Glutamatergic neuron (in vitro differentiated cells): Measurements from ENCODE around the gene BATF2. TPM values are rescaled to one million over a fixed set of nuclear protein-coding genes. Genes with fewer than 3 reads are reported as not detected.
"Not testable (repeated sequence)": the region's sequence is repeated elsewhere in the genome, so short reads cannot be mapped to it uniquely, and the experiment has no call there.

Source experiments
- DNase-seq: peaks from one replicate; pipeline ENCODE4 v3.0.0; 2022
- H3K27ac Mint-ChIP-seq: one replicate; pipeline ENCODE4 v1.8.0; 2020; ENCODE audit warnings: mild to moderate bottlenecking, mixed read lengths, inconsistent platforms; ENCODE audit not compliant: unreplicated experiment
- H3K27me3 Mint-ChIP-seq: one replicate; pipeline ENCODE4 v1.8.0; 2020; ENCODE audit warnings: mild to moderate bottlenecking, moderate library complexity, mixed read lengths, inconsistent platforms; ENCODE audit not compliant: unreplicated experiment
- H3K36me3 Mint-ChIP-seq: one replicate; pipeline ENCODE4 v1.8.0; 2020; ENCODE audit warnings: mild to moderate bottlenecking, mixed read lengths, inconsistent platforms; ENCODE audit not compliant: unreplicated experiment
- H3K4me1 Mint-ChIP-seq: one replicate; pipeline ENCODE4 v1.8.0; 2020; ENCODE audit warnings: mild to moderate bottlenecking, low read depth, mixed read lengths, inconsistent platforms; ENCODE audit not compliant: unreplicated experiment
- H3K4me3 Mint-ChIP-seq: one replicate; pipeline ENCODE4 v1.8.0; 2020; ENCODE audit warnings: mild to moderate bottlenecking, mixed read lengths, inconsistent platforms; ENCODE audit not compliant: unreplicated experiment
- H3K9me3 Mint-ChIP-seq: one replicate; pipeline ENCODE4 v1.8.0; 2020; ENCODE audit warnings: mild to moderate bottlenecking, moderate library complexity, mixed read lengths, inconsistent platforms; ENCODE audit not compliant: unreplicated experiment
- total RNA-seq: library from RNA; stranded (reverse); fragmentation: NEBNext Ultra II Directional; extraction: Animal tissue kit (Norgen Biotek cat#: 25700); gene quantifications from one replicate; pipeline ENCODE4 v1.2.1, GENCODE V29; 2021; ENCODE audit not compliant: unreplicated experiment
- TF ChIP-seq, protein P1 (sequence below): fragments of 200-600 bp; sonication (generic); IDR thresholded peaks from one replicate; pipeline ENCODE4 v1.5.0; 2021; ENCODE audit not compliant: partially characterized antibody, unreplicated experiment

The BATF2 gene
- total RNA-seq, 1 donor from 2014 or later: not detected

DNA sequence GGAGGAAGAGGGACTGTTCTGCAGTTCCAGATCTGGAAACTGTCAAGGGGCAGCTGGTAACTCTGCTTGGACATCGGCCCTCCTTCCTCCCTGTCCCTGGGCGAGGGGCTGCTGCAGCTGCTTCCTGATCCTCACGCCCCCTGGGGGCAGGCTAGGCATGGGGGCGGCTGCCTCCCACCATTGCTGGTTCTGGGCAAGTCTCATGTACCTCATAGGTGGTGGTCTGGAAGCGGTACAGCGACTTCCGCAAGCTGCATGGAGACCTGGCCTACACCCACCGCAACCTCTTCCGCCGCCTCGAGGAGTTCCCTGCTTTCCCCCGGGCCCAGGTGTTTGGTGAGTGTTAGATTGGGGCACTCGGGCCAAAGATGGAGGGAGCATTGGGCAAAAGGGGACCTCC is 35.4 kb upstream of the BATF2 start:
- Mint-ChIP-seq H3K4me3 (no peak overlapping the region), H3K27me3 (peaks cover 4% of the 10 kb centered on the region), H3K27ac (no peak overlapping the region), H3K36me3 (no peaks in the 10 kb centered on the region), H3K4me1 (peaks cover 2% of the 10 kb centered on the region), H3K9me3 (no peaks in the 10 kb centered on the region)
- TF ChIP-seq, protein P1, sequence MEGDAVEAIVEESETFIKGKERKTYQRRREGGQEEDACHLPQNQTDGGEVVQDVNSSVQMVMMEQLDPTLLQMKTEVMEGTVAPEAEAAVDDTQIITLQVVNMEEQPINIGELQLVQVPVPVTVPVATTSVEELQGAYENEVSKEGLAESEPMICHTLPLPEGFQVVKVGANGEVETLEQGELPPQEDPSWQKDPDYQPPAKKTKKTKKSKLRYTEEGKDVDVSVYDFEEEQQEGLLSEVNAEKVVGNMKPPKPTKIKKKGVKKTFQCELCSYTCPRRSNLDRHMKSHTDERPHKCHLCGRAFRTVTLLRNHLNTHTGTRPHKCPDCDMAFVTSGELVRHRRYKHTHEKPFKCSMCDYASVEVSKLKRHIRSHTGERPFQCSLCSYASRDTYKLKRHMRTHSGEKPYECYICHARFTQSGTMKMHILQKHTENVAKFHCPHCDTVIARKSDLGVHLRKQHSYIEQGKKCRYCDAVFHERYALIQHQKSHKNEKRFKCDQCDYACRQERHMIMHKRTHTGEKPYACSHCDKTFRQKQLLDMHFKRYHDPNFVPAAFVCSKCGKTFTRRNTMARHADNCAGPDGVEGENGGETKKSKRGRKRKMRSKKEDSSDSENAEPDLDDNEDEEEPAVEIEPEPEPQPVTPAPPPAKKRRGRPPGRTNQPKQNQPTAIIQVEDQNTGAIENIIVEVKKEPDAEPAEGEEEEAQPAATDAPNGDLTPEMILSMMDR: no peak
- no peak for DNase-seq

DNA sequence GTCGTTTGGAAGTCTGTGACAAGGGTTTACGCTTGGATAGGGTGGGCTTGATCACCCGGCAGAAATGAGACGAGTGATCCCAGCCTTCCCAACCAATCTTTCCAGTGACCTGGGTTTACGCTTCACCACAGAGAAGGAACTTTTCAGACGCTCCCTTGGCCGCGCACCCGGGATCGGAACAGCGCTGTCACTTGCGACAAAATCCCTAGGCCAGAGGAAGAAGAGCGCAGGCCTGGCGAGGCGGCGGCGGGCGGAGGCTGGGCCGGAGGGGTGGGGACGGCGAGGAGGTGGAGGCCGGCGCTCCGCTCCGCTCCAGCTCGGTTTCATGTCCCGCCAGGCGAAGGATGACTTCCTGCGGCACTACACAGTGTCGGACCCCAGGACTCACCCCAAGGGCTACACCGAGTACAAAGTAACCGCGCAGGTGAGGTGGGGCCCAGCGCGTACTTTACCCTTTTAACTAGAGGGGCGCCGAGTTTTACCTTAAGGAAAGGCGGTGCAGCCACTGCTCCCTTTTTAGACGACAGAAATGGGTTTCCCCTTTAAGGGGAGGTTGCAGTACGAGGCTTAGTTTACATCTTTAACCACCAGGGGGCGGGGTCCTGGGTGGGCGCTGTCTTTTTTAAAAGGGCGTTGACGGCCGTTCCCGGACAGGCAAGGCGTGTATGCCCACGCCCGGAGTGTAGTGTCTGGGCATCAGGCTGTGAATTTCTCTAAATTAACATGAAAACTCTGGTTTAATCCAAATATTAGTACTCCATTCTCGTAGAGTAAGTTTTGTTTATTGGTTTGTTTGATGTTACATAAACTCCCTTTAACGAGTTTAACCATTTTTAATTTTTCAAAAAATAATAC is 30.7 kb upstream of the BATF2 start, which contains the start of gene SNX15:
Gene SNX15 (plus strand): TSS at position 227 of the 855 bp plus-strand sequence. CDS start 99 bp downstream, at position 326.
- peak within 1 kb of the TSS; percentile 84 for H3K27ac Mint-ChIP-seq
- peak within 1 kb of the TSS; percentile 81 for H3K4me3 Mint-ChIP-seq
- TF ChIP-seq, protein P1: peak; percentile 97
- DNase-seq: peak; percentile 94
- H3K4me1 Mint-ChIP-seq: peaks cover 6% of the 10 kb centered on the region
- no peaks in the 10 kb centered on the region for H3K27me3 Mint-ChIP-seq
- no peaks in the 10 kb centered on the region for H3K36me3 Mint-ChIP-seq
- peaks cover 3% of the 10 kb centered on the region for H3K9me3 Mint-ChIP-seq

DNA sequence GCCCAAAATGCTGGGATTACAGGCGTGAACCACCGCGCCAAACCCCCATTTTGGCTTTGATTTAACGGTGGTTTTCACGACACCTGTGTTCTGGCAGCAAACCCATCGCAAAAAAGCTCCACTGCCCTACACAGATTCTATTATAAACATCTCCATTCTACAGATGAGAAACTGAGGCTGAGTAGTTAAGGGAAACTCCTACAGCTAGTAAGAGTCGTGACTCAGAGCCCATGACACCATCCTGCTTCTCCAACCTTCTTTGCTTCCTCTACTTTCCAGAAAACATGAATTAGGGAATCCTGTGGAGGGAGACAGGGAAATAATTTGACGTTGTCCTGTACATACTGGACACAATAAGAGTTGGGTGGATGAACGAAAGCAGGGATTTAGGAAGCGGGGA is 30.0 kb upstream of the BATF2 start:
- Mint-ChIP-seq H3K27ac (peak overlapping the region; percentile 84), H3K4me3 (peak overlapping the region; percentile 81), H3K9me3 (peaks cover 3% of the 10 kb centered on the region), H3K4me1 (peaks cover 9% of the 10 kb centered on the region), H3K36me3 (no peaks in the 10 kb centered on the region), H3K27me3 (no peaks in the 10 kb centered on the region)
- DNase-seq: no peak
- TF ChIP-seq, protein P1: no peak

DNA sequence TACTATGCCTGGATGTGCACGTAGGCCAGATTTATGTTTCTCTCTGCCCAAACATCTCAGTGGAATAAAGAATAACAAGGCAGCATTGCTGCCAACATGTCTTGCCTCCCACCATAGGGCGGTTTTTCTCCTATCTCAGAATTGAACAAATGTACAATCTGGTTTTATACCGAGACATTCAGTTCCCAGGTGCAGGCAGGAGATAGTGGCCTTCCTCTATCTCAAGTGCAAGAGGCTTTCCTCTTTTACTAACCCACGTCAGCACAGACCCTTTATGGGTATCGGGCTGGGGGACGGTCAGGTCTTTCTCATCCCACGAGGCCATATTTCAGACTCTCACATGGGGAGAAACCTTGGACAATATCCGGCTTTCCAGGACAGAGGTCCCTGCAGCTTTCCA is 26.7 kb upstream of the BATF2 start:
- not testable (repeated sequence) for H3K36me3 Mint-ChIP-seq, H3K27me3 Mint-ChIP-seq, DNase-seq, H3K9me3 Mint-ChIP-seq, H3K27ac Mint-ChIP-seq, H3K4me1 Mint-ChIP-seq, H3K4me3 Mint-ChIP-seq

DNA sequence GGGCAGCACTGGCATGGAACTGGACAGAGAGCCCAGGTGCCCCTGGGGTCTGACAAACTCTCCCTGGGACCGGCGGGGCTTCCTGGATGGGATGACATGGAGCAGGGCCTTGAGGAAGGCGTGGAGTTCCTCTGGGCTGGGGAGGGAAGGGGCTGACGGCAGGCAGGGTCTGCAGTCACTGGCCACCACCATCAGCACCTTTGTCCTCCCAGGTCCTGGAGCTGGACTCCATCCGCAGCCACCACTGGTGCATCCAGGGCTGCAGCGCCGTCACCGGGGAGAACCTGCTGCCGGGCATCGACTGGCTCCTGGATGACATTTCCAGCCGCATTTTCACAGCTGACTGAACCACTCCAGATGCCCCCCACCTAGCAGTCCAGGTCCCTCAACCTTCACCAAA is 24.7 kb upstream of the BATF2 start:
- H3K27me3 Mint-ChIP-seq: peaks cover 2% of the 10 kb centered on the region
- TF ChIP-seq, protein P1: no peak
- H3K4me3 Mint-ChIP-seq: no peak overlapping the region
- peaks cover 3% of the 10 kb centered on the region for H3K9me3 Mint-ChIP-seq
- peaks cover 4% of the 10 kb centered on the region for H3K36me3 Mint-ChIP-seq
- DNase-seq: no peak
- H3K27ac Mint-ChIP-seq: no peak overlapping the region
- H3K4me1 Mint-ChIP-seq: peaks cover 3% of the 10 kb centered on the region
